Nephron (organoid): ENCODE measurements around the gene MC1R.

ENCODE experiments used
- H3K27ac Mint-ChIP-seq, 3 experiments: 2 replicates each; pipeline ENCODE4 v1.8.0; 2020; ENCODE audit warnings: mixed read lengths in 3 of 3, mild to moderate bottlenecking in 2 of 3, moderate library complexity in 1 of 3
- H3K27me3 Mint-ChIP-seq: 2 replicates; pipeline ENCODE4 v1.8.0; 2021; ENCODE audit warnings: low read depth, mild to moderate bottlenecking, moderate library complexity, mixed read lengths
- H3K36me3 Mint-ChIP-seq: 2 replicates; pipeline ENCODE4 v1.8.0; 2020; ENCODE audit warnings: low read depth, mixed read lengths
- H3K4me1 Mint-ChIP-seq: 2 replicates; pipeline ENCODE4 v1.8.0; 2020; ENCODE audit warnings: mixed read lengths
- H3K4me3 Mint-ChIP-seq, 3 experiments: 2 replicates each; pipeline ENCODE4 v1.8.0; 2020; ENCODE audit warnings: mild to moderate bottlenecking in 3 of 3, mixed read lengths in 3 of 3, moderate library complexity in 2 of 3
- H3K9me3 Mint-ChIP-seq: 2 replicates; pipeline ENCODE4 v1.8.0; 2020; ENCODE audit warnings: mixed read lengths
- TF ChIP-seq, protein P1 (sequence below), 3 experiments: fragments of 200-600 bp; sonication (generic); IDR thresholded peaks; one replicate each; pipeline ENCODE4 v1.5.0; 2021; ENCODE audit warnings: antibody characterized with exemption in 3 of 3; ENCODE audit not compliant: unreplicated experiment in 3 of 3

MC1R gene

DNA sequence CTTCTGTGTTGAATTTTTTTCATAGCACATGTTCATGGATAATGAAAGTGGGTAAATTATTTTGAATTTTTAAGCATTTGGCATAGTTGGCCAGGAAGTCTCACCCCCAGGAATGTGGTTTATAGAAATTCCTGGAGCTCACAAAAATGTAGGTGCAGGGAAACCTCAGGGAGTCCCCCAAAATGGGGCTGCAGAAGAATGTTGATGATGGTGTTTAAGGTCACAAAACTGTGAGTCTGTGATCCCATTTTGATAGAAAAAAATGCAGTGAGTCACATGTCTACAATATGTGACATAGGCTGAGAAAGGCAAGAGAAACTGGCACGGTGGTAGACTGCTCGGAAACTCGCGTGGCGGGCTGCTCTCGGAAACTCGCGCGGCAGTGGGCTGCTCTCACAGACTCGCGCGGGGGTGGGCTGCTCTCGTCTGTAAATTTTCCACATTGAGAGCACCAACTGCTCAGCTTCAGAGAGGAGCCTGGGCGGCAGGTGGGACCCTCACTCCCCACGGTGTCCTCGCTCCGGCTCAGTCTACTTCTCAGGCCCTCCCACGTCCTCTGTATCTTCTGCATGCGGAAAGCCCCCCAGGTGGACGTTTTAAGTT is 18.7 kb upstream of the MC1R start:
- TF ChIP-seq, protein P1, sequence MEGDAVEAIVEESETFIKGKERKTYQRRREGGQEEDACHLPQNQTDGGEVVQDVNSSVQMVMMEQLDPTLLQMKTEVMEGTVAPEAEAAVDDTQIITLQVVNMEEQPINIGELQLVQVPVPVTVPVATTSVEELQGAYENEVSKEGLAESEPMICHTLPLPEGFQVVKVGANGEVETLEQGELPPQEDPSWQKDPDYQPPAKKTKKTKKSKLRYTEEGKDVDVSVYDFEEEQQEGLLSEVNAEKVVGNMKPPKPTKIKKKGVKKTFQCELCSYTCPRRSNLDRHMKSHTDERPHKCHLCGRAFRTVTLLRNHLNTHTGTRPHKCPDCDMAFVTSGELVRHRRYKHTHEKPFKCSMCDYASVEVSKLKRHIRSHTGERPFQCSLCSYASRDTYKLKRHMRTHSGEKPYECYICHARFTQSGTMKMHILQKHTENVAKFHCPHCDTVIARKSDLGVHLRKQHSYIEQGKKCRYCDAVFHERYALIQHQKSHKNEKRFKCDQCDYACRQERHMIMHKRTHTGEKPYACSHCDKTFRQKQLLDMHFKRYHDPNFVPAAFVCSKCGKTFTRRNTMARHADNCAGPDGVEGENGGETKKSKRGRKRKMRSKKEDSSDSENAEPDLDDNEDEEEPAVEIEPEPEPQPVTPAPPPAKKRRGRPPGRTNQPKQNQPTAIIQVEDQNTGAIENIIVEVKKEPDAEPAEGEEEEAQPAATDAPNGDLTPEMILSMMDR (IDR thresholded peaks at IDR 0.05; ENCODE audit: unreplicated experiment in 3 of 3): no peak
- no peaks in the 10 kb centered on the region for H3K9me3 Mint-ChIP-seq
- peaks cover 4% of the 10 kb centered on the region for H3K27me3 Mint-ChIP-seq
- no peak overlapping the region for H3K4me3 Mint-ChIP-seq
- no peak overlapping the region for H3K27ac Mint-ChIP-seq
- H3K4me1 Mint-ChIP-seq: no peaks in the 10 kb centered on the region
- H3K36me3 Mint-ChIP-seq: peaks cover 41% of the 10 kb centered on the region

DNA sequence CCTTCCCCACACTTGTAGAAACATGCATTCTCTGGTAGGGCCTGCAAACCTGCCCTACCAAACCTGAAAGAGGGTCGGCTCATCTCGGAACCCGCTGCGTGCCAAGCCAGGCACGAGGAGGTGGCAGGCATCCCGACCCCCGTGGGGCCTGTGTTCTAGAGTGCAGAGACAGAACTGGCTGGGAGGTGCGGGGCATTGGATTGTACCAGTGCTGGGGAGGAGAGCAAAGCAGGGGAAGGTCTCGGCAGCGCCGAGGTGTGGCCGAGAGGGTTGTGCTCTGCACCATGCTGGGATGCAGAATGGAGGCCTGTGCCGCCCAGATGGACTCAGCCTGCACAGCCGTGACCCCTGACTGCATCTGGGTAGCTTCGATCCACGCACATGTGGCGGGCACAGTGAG is 17.8 kb upstream of the MC1R start:
- Mint-ChIP-seq H3K9me3 (no peaks in the 10 kb centered on the region), H3K27ac (no peak overlapping the region), H3K36me3 (peaks cover 45% of the 10 kb centered on the region), H3K27me3 (peaks cover 4% of the 10 kb centered on the region), H3K4me1 (no peaks in the 10 kb centered on the region), H3K4me3 (no peak overlapping the region)
- TF ChIP-seq, protein P1 (IDR thresholded peaks at IDR 0.05; ENCODE audit: unreplicated experiment in 3 of 3): no peak

DNA sequence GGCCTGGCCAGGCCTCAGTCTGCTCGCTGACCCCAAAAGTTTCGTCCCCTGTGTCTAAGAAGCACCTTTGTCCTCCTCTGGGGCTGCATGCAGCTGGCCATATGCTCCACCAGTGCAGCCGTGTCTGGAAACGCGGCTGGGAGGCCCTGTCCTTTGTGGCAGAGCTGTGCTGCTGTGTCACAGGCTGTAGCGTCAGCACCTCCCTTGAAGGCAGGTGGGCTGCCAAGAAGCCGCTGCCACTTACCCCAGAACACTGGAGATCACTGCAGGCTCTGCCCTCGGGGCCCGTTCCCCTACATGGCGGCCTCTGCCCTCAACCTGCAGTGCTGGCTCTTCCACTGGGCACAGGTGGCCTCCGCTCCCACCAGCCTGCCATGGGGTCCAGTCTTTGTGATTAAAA is 15.7 kb upstream of the MC1R start:
- H3K4me3 Mint-ChIP-seq: no peak overlapping the region
- H3K9me3 Mint-ChIP-seq: no peaks in the 10 kb centered on the region
- peaks cover 48% of the 10 kb centered on the region for H3K36me3 Mint-ChIP-seq
- peaks cover 4% of the 10 kb centered on the region for H3K27me3 Mint-ChIP-seq
- TF ChIP-seq, protein P1 (IDR thresholded peaks at IDR 0.05; ENCODE audit: unreplicated experiment in 3 of 3): no peak
- H3K4me1 Mint-ChIP-seq: no peaks in the 10 kb centered on the region
- no peak overlapping the region for H3K27ac Mint-ChIP-seq

DNA sequence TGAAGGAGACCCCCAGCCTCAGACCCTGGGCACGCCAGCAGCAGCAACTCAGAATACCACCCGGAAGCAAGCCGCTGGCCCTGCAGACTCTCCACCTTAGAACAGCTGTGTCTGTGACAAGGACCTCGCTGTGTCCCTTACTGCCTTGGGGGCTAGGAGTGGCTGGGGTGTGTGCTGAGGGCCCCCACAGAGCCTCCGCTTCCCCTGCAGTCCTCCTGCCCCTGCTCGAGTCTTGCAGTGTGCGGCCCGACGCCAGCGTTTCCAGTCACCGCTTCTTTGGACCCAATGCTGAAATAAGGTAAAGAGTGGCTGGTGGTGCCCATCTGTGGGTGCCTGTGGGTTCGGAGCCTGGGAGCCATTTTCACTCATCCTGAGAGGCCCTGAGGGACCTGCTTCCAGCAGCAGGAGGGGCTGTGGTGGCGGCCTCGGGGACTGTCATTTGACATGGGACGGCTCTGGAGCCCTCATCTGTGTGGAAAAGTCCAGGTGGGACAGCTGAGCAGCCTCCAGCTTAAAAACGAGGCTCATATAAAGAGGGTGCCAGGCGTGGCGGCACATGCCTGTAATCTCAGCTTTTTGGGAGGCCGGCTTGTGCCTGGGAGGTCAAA is 14.7 kb upstream of the MC1R start:
- peaks cover 44% of the 10 kb centered on the region for H3K36me3 Mint-ChIP-seq
- H3K9me3 Mint-ChIP-seq: no peaks in the 10 kb centered on the region
- H3K4me3 Mint-ChIP-seq: no peak overlapping the region
- TF ChIP-seq, protein P1 (IDR thresholded peaks at IDR 0.05; ENCODE audit: unreplicated experiment in 3 of 3): no peak
- H3K27ac Mint-ChIP-seq: no peak overlapping the region
- no peaks in the 10 kb centered on the region for H3K4me1 Mint-ChIP-seq
- H3K27me3 Mint-ChIP-seq: peaks cover 2% of the 10 kb centered on the region

DNA sequence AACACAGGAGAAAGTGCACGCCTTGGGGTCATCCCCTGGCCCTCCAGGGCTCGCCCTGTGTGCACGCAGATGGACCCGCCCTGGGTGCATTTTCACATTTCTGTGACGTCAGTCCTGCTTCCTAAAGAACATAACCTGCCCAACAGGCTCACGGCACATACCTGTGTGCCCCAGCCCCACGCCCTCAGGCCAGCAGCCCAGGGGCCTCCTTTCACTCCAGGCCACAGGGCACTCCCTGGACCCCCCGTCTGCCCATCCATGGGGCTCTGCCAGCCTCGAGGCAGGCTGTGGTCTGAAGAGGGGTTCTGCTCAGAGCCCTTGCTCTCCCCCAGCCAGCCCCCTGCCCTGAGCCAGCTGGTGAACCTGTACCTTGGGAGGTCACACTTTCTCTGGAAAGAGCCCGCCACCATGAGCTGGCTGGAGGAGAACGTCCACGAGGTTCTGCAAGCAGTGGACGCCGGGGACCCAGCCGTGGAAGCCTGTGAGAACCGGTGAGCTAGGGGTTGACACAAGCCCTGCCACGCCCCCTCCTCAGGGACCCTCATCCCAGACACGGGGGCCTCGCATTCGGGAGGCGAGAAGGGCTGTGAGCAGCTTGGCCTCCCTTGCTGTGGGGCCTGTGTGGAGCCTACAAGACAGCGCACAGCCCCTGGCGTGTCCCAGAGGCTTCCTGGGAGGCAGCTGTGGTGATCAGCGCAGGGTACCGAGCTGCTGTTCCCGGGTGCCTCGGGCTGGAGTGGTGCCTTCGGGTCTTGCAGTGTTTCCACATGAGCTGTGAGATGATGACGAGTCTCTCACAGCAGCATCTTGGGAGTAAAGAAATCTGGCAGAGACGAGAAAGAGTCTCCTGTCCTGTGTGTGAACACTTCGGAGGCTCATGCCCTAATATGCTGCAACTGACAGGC is 13.8 kb upstream of the MC1R start:
- H3K4me1 Mint-ChIP-seq: no peaks in the 10 kb centered on the region
- peaks cover 41% of the 10 kb centered on the region for H3K36me3 Mint-ChIP-seq
- no peak overlapping the region for H3K4me3 Mint-ChIP-seq
- TF ChIP-seq, protein P1 (IDR thresholded peaks at IDR 0.05; ENCODE audit: unreplicated experiment in 3 of 3): no peak
- no peak overlapping the region for H3K27ac Mint-ChIP-seq
- no peaks in the 10 kb centered on the region for H3K27me3 Mint-ChIP-seq
- H3K9me3 Mint-ChIP-seq: no peaks in the 10 kb centered on the region
